A673 (cell line): ENCODE data around the gene CADPS2. TPM values are rescaled to one million over a fixed set of nuclear protein-coding genes. Genes with fewer than 3 reads are reported as not detected.
"Not testable (repeated sequence)": the region's sequence is repeated elsewhere in the genome, so short reads cannot be mapped to it uniquely, and the experiment has no call there.

Experiments
- BruUV-seq: library from RNA; stranded (reverse); fragments of 400-500 nt; replicated peaks from 2 replicates; lab custom pipeline; 2021; lab: Mats Ljungman, UMichigan
- CTCF ChIA-PET: fragments of 300-600 bp; sonication (Branson Sonifier 250); formaldehyde crosslinking; loops from one replicate; lab custom pipeline; 2022; ENCODE audit warnings: antibody characterized with exemption; lab: Charles Lee
- POLR2A ChIA-PET: fragments of 300-600 bp; sonication (Branson Sonifier 250); formaldehyde crosslinking; loops from one replicate; lab custom pipeline; 2022; ENCODE audit warnings: antibody characterized with exemption; ENCODE audit not compliant: low non-redundant PET; lab: Charles Lee
- DNase-seq: peaks from one replicate; pipeline ENCODE4 v3.0.0-alpha.2; 2015; ENCODE audit warnings: low spot score
- H3K27ac ChIP-seq: fragments of 200-600 bp; sonication (generic); 2 replicates; pipeline ENCODE4 v1.5.1; 2016; ENCODE audit warnings: mixed run types, low read depth, mild to moderate bottlenecking, mixed read lengths, antibody characterized with exemption, low read length; ENCODE audit not compliant: poor library complexity, severe bottlenecking
- H3K27me3 ChIP-seq: fragments of 200-600 bp; sonication (generic); replicated peaks from 2 replicates; pipeline ENCODE4 v1.6.1; 2017; ENCODE audit warnings: mixed run types, low read depth, mild to moderate bottlenecking, mixed read lengths, antibody characterized with exemption, low read length; ENCODE audit not compliant: insufficient read depth, poor library complexity
- H3K36me3 ChIP-seq: fragments of 200-600 bp; sonication (generic); 2 replicates; pipeline ENCODE4 v1.6.1; 2016; ENCODE audit warnings: mixed run types, mild to moderate bottlenecking, mixed read lengths, antibody characterized with exemption, low read length; ENCODE audit not compliant: insufficient read depth, poor library complexity, severe bottlenecking
- H3K4me1 ChIP-seq: fragments of 200-600 bp; sonication (generic); 2 replicates; pipeline ENCODE4 v1.6.1; 2017; ENCODE audit warnings: mixed run types, mild to moderate bottlenecking, mixed read lengths, antibody characterized with exemption, low read length; ENCODE audit not compliant: insufficient read depth, poor library complexity, severe bottlenecking
- H3K4me3 ChIP-seq: fragments of 200-600 bp; sonication (generic); 2 replicates; pipeline ENCODE4 v1.5.1; 2016; ENCODE audit warnings: low read depth, mixed run types, mild to moderate bottlenecking, mixed read lengths, low read length; ENCODE audit not compliant: poor library complexity, severe bottlenecking
- H3K9me3 ChIP-seq: fragments of 200-600 bp; sonication (generic); 2 replicates; pipeline ENCODE4 v1.6.1; 2016; ENCODE audit warnings: mixed run types, low read depth, mild to moderate bottlenecking, mixed read lengths, antibody characterized with exemption, low read length; ENCODE audit not compliant: poor library complexity, severe bottlenecking
- EZH2 ChIP-seq: fragments of 200-600 bp; sonication (generic); IDR thresholded peaks from 2 replicates; pipeline ENCODE4 v1.6.1; 2017; ENCODE audit warnings: borderline replicate concordance, low read depth, mild to moderate bottlenecking, mixed read lengths, antibody characterized with exemption, low read length; ENCODE audit not compliant: poor library complexity, severe bottlenecking
- intact Hi-C: fragments of 100-400 bp; cut with micrococcal nuclease; formaldehyde crosslinking; loops from one replicate; pipeline ENCODE4 v1.10.0; 2022; ENCODE audit not compliant: unreplicated experiment
- total RNA-seq: library from RNA; stranded (reverse); gene quantifications from 2 replicates; pipeline ENCODE4 v1.2.3, GENCODE V29; 2021
- TF ChIP-seq, protein P1 (sequence below): fragments of 300-800, 200-600 bp; sonication (generic); conservative IDR thresholded peaks from 2 replicates; pipeline ENCODE4 v1.5.1; 2017; ENCODE audit warnings: low read depth, mild to moderate bottlenecking, antibody characterized with exemption, low read length, moderate library complexity, mixed read lengths

Gene CADPS2
- total RNA-seq, 1 experiment from 2014 or later = 81.3 TPM

DNA sequence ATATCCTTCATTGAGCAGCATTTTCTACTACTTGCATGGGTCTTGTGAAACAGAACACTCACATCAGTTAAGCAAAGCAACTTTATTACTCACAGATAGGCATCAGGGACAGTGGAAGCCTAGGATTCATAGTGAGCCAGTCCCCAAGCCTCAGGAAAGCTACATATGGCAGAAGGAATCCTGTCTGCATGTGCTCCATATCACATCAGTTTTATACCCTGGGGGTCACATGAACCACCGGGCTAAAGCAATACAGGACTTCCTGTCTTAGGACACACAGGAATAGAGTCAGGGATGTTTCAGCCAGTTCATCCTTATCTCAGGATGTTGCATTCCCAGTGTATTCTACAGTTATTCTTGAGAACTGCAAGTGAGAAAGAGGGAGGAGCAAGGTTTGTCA lies 596.8 kb downstream of the CADPS2 start:
- H3K27me3 ChIP-seq = no peaks in the 10 kb centered on the region
- peaks cover 5% of the 10 kb centered on the region for H3K9me3 ChIP-seq
- ChIA-PET POLR2A (no interaction called here), CTCF (no interaction called here)
- H3K36me3 ChIP-seq = no peaks in the 10 kb centered on the region
- BruUV-seq = no TSS peak
- no peak for DNase-seq
- H3K27ac ChIP-seq = no peak overlapping the region
- TF ChIP-seq, protein P1, sequence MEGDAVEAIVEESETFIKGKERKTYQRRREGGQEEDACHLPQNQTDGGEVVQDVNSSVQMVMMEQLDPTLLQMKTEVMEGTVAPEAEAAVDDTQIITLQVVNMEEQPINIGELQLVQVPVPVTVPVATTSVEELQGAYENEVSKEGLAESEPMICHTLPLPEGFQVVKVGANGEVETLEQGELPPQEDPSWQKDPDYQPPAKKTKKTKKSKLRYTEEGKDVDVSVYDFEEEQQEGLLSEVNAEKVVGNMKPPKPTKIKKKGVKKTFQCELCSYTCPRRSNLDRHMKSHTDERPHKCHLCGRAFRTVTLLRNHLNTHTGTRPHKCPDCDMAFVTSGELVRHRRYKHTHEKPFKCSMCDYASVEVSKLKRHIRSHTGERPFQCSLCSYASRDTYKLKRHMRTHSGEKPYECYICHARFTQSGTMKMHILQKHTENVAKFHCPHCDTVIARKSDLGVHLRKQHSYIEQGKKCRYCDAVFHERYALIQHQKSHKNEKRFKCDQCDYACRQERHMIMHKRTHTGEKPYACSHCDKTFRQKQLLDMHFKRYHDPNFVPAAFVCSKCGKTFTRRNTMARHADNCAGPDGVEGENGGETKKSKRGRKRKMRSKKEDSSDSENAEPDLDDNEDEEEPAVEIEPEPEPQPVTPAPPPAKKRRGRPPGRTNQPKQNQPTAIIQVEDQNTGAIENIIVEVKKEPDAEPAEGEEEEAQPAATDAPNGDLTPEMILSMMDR = no peak
- no peak for TF ChIP-seq EZH2
- no peak overlapping the region for H3K4me3 ChIP-seq
- H3K4me1 ChIP-seq = no peaks in the 10 kb centered on the region
- intact Hi-C loops = no loop called here

- intact Hi-C loops, H3K4me1 ChIP-seq, H3K27ac ChIP-seq, H3K4me3 ChIP-seq, H3K9me3 ChIP-seq, H3K36me3 ChIP-seq, H3K27me3 ChIP-seq, BruUV-seq, POLR2A ChIA-PET, CTCF ChIA-PET, DNase-seq: not testable (repeated sequence)
These were observed 601.7 kb downstream of the CADPS2 start for GRCh38 chr7:122284608-122285007.

- POLR2A ChIA-PET = no interaction called here
- H3K27ac ChIP-seq = no peak overlapping the region
- no peaks in the 10 kb centered on the region for H3K4me1 ChIP-seq
- intact Hi-C loops = no loop called here
- CTCF ChIA-PET = no interaction called here
- no peaks in the 10 kb centered on the region for H3K27me3 ChIP-seq
- H3K4me3 ChIP-seq = no peak overlapping the region
- no TSS peak for BruUV-seq
- TF ChIP-seq, protein P1 = no peak
- H3K9me3 ChIP-seq = no peaks in the 10 kb centered on the region
- H3K36me3 ChIP-seq = no peaks in the 10 kb centered on the region
- no peak for DNase-seq
These were observed 613.1 kb downstream of the CADPS2 start for GRCh38 chr7:122273117-122273516.

- Histone ChIP-seq H3K27ac (no peak overlapping the region), H3K36me3 (no peaks in the 10 kb centered on the region), H3K4me1 (no peaks in the 10 kb centered on the region), H3K4me3 (no peak overlapping the region), H3K9me3 (no peaks in the 10 kb centered on the region), H3K27me3 (no peaks in the 10 kb centered on the region)
- ChIA-PET CTCF (no interaction called here), POLR2A (no interaction called here)
- no TSS peak for BruUV-seq
- intact Hi-C loops = loop anchor here (1.0 kb wide), 1 partner anchor 12 kb away; no protein-coding TSS in a partner anchor
- no peak for DNase-seq
- TF ChIP-seq, protein P1 = no peak
- TF ChIP-seq EZH2 = no peak
These were observed 617.0 kb downstream of the CADPS2 start for GRCh38 chr7:122269241-122269640.
